Kidney glomerular epithelial cell (primary cell): Measurements from ENCODE around the gene BCL6.

Experiments used
- DNase-seq: peaks from one replicate; lab custom pipeline; 2025; lab: John Stamatoyannopoulos, UW

The BCL6 gene

GRCh38 chr3:187759601-187760000 is 14.3 kb upstream of the BCL6 start:
- peak; percentile 49 for DNase-seq

GRCh38 chr3:187758318-187758955 is 13.2 kb upstream of the BCL6 start:
- peak; percentile 16 for DNase-seq

GRCh38 chr3:187753516-187753915 is 8.2 kb upstream of the BCL6 start:
- DNase-seq, result no peak

- no peak for DNase-seq
Measured at GRCh38 chr3:187750513-187751123, 5.3 kb upstream of the BCL6 start.

GRCh38 chr3:187750006-187750512 is 4.8 kb upstream of the BCL6 start:
- no peak for DNase-seq

- DNase-seq, result peak; percentile 70
Measured at GRCh38 chr3:187748050-187748481, 2.8 kb upstream of the BCL6 start.

- no peak for DNase-seq
Measured at GRCh38 chr3:187747506-187747905, 2.2 kb upstream of the BCL6 start.

GRCh38 chr3:187746442-187747281 is 1.4 kb upstream of the BCL6 start:
- DNase-seq, result peak; percentile 29

- no peak for DNase-seq
Measured at GRCh38 chr3:187746059-187746441, 782 bp upstream of the BCL6 start.

- peak; percentile 61 for DNase-seq
Measured at GRCh38 chr3:187744169-187745151, 808 bp downstream of the BCL6 start.

GRCh38 chr3:187743195-187744141 is 1.8 kb downstream of the BCL6 start:
- DNase-seq, result peak; percentile 38

- peak; percentile 19 for DNase-seq
Measured at GRCh38 chr3:187742351-187743171, 2.7 kb downstream of the BCL6 start.

- peak; percentile 64 for DNase-seq
Measured at GRCh38 chr3:187741403-187742350, 3.6 kb downstream of the BCL6 start.

- peak; percentile 37 for DNase-seq
Measured at GRCh38 chr3:187740421-187741399, 4.6 kb downstream of the BCL6 start.

- peak; percentile 80 for DNase-seq
Measured at GRCh38 chr3:187739561-187740332, 5.5 kb downstream of the BCL6 start.

- DNase-seq, result no peak
Measured at GRCh38 chr3:187739094-187739560, 6.1 kb downstream of the BCL6 start.
